GM12864 (cell line): ENCODE results near the gene CACNA1C.

ENCODE experiments used
- DNase-seq: peaks from one replicate; pipeline ENCODE4 v3.0.0-alpha.2; 2011; ENCODE audit warnings: low read depth
- H3K4me3 ChIP-seq: 2 replicates; pipeline ENCODE4 v1.5.1; 2011; ENCODE audit warnings: mild to moderate bottlenecking, low read depth, low read length, control low read depth
- CTCF ChIP-seq: IDR thresholded peaks from 2 replicates; pipeline ENCODE4 v1.5.1; 2011; ENCODE audit warnings: low read depth, mild to moderate bottlenecking, moderate library complexity, low read length, control low read depth, inconsistent platforms; ENCODE audit errors: missing control alignments

The CACNA1C gene

GRCh38 chr12:2117541-2117940, 64.8 kb downstream of the CACNA1C start:
- DNase-seq = no peak
- no peak for TF ChIP-seq CTCF

GRCh38 chr12:2118061-2118460, 65.3 kb downstream of the CACNA1C start:
- no peak for DNase-seq

More at GRCh38 chr12:2117541-2117940, 64.8 kb downstream of the CACNA1C start:
- no peak overlapping the region for H3K4me3 ChIP-seq

GRCh38 chr12:2118481-2119255, 65.9 kb downstream of the CACNA1C start:
- no peak for DNase-seq

More at GRCh38 chr12:2118061-2118460, 65.3 kb downstream of the CACNA1C start:
- peak; percentile 34 for TF ChIP-seq CTCF
- no peak overlapping the region for H3K4me3 ChIP-seq

GRCh38 chr12:2119266-2119665, 66.5 kb downstream of the CACNA1C start:
- no peak overlapping the region for H3K4me3 ChIP-seq
- DNase-seq = no peak
- no peak for TF ChIP-seq CTCF

More at GRCh38 chr12:2118481-2119255, 65.9 kb downstream of the CACNA1C start:
- no peak for TF ChIP-seq CTCF
- H3K4me3 ChIP-seq = no peak overlapping the region

GRCh38 chr12:2120982-2121758, 68.4 kb downstream of the CACNA1C start:
- TF ChIP-seq CTCF = no peak
- DNase-seq = no peak
- no peak overlapping the region for H3K4me3 ChIP-seq

- DNase-seq = no peak
- no peak overlapping the region for H3K4me3 ChIP-seq
- TF ChIP-seq CTCF = no peak
Observed at GRCh38 chr12:2124466-2125023, 71.8 kb downstream of the CACNA1C start.
